Measurements from ENCODE around the gene MAPKAPK3.

MAPKAPK3 gene

DNA sequence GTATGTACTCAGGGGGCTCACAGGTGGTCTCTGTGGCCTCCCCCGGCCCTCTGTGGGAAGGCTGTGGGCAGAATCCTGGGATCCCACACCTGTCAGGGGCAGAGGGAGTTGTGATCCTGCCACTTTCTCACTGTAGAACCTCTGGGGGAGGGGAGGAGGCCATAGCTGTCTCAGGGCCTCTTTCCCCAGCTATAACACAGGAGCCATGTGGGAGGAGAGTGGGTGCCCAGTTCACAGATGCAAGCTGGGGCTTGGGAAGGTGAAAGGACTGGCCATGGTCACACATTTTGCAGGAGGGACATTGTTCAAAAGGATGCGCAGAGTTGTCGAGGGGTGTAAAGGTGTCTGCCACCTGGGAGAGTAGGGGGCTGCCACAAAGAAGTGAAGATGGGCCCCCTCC is 11.7 kb downstream of the MAPKAPK3 start:
- Histone ChIP-seq H3K36me3 (ENCODE audit: control insufficient read depth, low read length) (no peaks in the 10 kb centered on the region), H4K20me1 (ENCODE audit: control insufficient read depth, insufficient read depth, low read depth, low read length) (no peaks in the 10 kb centered on the region; the same call in 1 of the 2 replicates), H3K79me2 (ENCODE audit: control insufficient read depth, low read length) (no peaks in the 10 kb centered on the region), H3K9me3 (ENCODE audit: control insufficient read depth, insufficient read depth, low read length) (no peaks in the 10 kb centered on the region), H3K4me3 (ENCODE audit: low read length) (no peak overlapping the region), H3K9me2 (replicated peaks; ENCODE audit: control insufficient read depth, low read length) (no peaks in the 10 kb centered on the region), H3K27ac (ENCODE audit: low read depth, low read length) (no peak overlapping the region), H3F3A (ENCODE audit: control insufficient read depth, insufficient read depth) (no peaks in the 10 kb centered on the region), H3K4me2 (ENCODE audit: low read length) (no peak overlapping the region), H3K27me3 (ENCODE audit: control insufficient read depth, low read length) (no peaks in the 10 kb centered on the region), H3K4me1 (ENCODE audit: control insufficient read depth, low read length) (peaks cover 12% of the 10 kb centered on the region)
- TF ChIP-seq EZH2phosphoT487 (IDR thresholded peaks at IDR 0.05; ENCODE audit: borderline replicate concordance, low read length): no peak
- TF ChIP-seq, protein P1, sequence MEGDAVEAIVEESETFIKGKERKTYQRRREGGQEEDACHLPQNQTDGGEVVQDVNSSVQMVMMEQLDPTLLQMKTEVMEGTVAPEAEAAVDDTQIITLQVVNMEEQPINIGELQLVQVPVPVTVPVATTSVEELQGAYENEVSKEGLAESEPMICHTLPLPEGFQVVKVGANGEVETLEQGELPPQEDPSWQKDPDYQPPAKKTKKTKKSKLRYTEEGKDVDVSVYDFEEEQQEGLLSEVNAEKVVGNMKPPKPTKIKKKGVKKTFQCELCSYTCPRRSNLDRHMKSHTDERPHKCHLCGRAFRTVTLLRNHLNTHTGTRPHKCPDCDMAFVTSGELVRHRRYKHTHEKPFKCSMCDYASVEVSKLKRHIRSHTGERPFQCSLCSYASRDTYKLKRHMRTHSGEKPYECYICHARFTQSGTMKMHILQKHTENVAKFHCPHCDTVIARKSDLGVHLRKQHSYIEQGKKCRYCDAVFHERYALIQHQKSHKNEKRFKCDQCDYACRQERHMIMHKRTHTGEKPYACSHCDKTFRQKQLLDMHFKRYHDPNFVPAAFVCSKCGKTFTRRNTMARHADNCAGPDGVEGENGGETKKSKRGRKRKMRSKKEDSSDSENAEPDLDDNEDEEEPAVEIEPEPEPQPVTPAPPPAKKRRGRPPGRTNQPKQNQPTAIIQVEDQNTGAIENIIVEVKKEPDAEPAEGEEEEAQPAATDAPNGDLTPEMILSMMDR (IDR thresholded peaks at IDR 0.05; ENCODE audit: low read depth, low read length, poor library complexity, severe bottlenecking): no peak

DNA sequence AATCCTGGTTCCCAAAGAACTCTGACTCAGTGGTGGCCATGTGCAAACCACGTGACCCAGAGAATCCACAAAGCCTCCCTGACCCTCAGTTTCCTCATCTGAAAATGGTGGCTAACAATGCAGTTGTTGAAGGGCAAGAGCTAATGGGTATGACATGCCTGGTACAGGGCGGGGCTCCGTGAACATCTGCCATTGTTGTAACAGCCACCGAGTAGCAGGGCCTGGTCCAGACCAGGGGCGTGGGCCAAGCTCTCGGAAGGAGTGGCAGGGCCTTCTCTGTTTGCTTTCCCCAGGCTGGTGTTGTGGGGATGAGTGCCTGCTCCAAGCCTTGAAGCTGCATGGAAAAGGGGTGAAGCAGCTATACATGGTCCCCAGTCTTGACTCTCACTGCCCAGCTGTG is 13.4 kb downstream of the MAPKAPK3 start:
- H4K20me1 ChIP-seq (ENCODE audit: control insufficient read depth, insufficient read depth, low read depth, low read length): no peaks in the 10 kb centered on the region
- no peaks in the 10 kb centered on the region for H3K79me2 ChIP-seq (ENCODE audit: control insufficient read depth, low read length)
- H3K9me3 ChIP-seq (ENCODE audit: control insufficient read depth, insufficient read depth, low read length): no peaks in the 10 kb centered on the region
- TF ChIP-seq EZH2phosphoT487 (IDR thresholded peaks at IDR 0.05; ENCODE audit: borderline replicate concordance, low read length): no peak
- TF ChIP-seq, protein P1 (IDR thresholded peaks at IDR 0.05; ENCODE audit: low read depth, low read length, poor library complexity, severe bottlenecking): no peak
- H3K36me3 ChIP-seq (ENCODE audit: control insufficient read depth, low read length): no peaks in the 10 kb centered on the region
- H3K4me1 ChIP-seq (ENCODE audit: control insufficient read depth, low read length): peaks cover 12% of the 10 kb centered on the region
- H3K27me3 ChIP-seq (ENCODE audit: control insufficient read depth, low read length): no peaks in the 10 kb centered on the region
- H3F3A ChIP-seq (ENCODE audit: control insufficient read depth, insufficient read depth): no peaks in the 10 kb centered on the region
- no peak overlapping the region for H3K4me3 ChIP-seq (ENCODE audit: low read length)
- no peak overlapping the region for H3K27ac ChIP-seq (ENCODE audit: low read depth, low read length)
- H3K9me2 ChIP-seq (replicated peaks; ENCODE audit: control insufficient read depth, low read length): no peaks in the 10 kb centered on the region
- no peak overlapping the region for H3K4me2 ChIP-seq (ENCODE audit: low read length)

DNA sequence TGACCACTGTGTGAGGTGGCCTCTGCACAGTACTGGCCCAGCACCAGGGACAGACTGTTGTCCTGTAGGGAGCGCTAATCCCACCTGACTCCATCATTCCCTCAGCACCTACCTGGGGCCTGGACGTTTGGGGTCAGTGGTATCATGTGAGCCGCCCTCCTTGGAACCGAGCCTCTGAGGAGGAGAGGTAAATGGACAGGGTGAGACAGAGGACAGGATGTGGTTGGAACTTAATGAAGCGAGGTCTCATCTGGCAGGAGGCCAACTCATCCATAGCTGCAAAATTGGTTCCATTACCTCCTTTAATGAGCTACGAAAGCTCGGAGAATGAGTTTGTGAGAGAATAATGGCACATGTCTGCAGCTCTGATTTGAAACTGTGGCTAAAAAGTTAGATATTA is 13.9 kb downstream of the MAPKAPK3 start:
- TF ChIP-seq EZH2phosphoT487 (IDR thresholded peaks at IDR 0.05; ENCODE audit: borderline replicate concordance, low read length): no peak
- TF ChIP-seq, protein P1 (IDR thresholded peaks at IDR 0.05; ENCODE audit: low read depth, low read length, poor library complexity, severe bottlenecking): no peak
- no peaks in the 10 kb centered on the region for H3F3A ChIP-seq (ENCODE audit: control insufficient read depth, insufficient read depth)
- H3K9me3 ChIP-seq (ENCODE audit: control insufficient read depth, insufficient read depth, low read length): no peaks in the 10 kb centered on the region
- H3K27me3 ChIP-seq (ENCODE audit: control insufficient read depth, low read length): no peaks in the 10 kb centered on the region
- no peaks in the 10 kb centered on the region for H3K36me3 ChIP-seq (ENCODE audit: control insufficient read depth, low read length)
- no peak overlapping the region for H3K4me2 ChIP-seq (ENCODE audit: low read length)
- no peaks in the 10 kb centered on the region for H4K20me1 ChIP-seq (ENCODE audit: control insufficient read depth, insufficient read depth, low read depth, low read length)
- peaks cover 12% of the 10 kb centered on the region for H3K4me1 ChIP-seq (ENCODE audit: control insufficient read depth, low read length)
- no peaks in the 10 kb centered on the region for H3K79me2 ChIP-seq (ENCODE audit: control insufficient read depth, low read length)
- H3K9me2 ChIP-seq (replicated peaks; ENCODE audit: control insufficient read depth, low read length): no peaks in the 10 kb centered on the region
- no peak overlapping the region for H3K4me3 ChIP-seq (ENCODE audit: low read length)
- H3K27ac ChIP-seq (ENCODE audit: low read depth, low read length): no peak overlapping the region

DNA sequence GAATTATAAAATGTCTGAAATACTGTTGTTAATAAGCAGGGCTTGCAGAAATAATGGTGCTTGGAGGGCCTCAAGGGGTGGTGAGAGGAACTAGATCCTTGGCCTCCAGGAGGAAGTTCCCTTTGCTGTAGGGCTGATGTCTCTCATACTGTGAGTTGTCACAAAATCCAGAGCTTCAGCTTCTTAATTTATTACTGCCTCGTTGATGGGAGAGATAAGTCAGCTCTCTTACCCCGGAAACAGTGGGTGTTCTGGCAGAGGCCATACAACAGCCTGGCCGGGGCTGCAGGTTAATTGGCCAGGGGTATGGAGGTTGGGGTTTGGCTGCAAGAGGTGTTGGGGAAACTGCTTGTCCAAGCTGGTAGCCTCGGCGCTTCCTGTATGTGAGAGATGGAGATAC is 15.5 kb downstream of the MAPKAPK3 start:
- peaks cover 12% of the 10 kb centered on the region for H3K4me1 ChIP-seq (ENCODE audit: control insufficient read depth, low read length)
- no peaks in the 10 kb centered on the region for H4K20me1 ChIP-seq (ENCODE audit: control insufficient read depth, insufficient read depth, low read depth, low read length)

More for the DNA sequence above, 15.5 kb downstream of the MAPKAPK3 start:
- H3K9me3 ChIP-seq (ENCODE audit: control insufficient read depth, insufficient read depth, low read length): no peaks in the 10 kb centered on the region
- TF ChIP-seq, protein P1 (IDR thresholded peaks at IDR 0.05; ENCODE audit: low read depth, low read length, poor library complexity, severe bottlenecking): no peak
- TF ChIP-seq EZH2phosphoT487 (IDR thresholded peaks at IDR 0.05; ENCODE audit: borderline replicate concordance, low read length): no peak
- H3K27ac ChIP-seq (ENCODE audit: low read depth, low read length): no peak overlapping the region
- no peaks in the 10 kb centered on the region for H3K36me3 ChIP-seq (ENCODE audit: control insufficient read depth, low read length)
- H3K79me2 ChIP-seq (ENCODE audit: control insufficient read depth, low read length): no peaks in the 10 kb centered on the region
- no peaks in the 10 kb centered on the region for H3K9me2 ChIP-seq (replicated peaks; ENCODE audit: control insufficient read depth, low read length)
- no peaks in the 10 kb centered on the region for H3K27me3 ChIP-seq (ENCODE audit: control insufficient read depth, low read length)
- no peak overlapping the region for H3K4me2 ChIP-seq (ENCODE audit: low read length)
- H3F3A ChIP-seq (ENCODE audit: control insufficient read depth, insufficient read depth): no peaks in the 10 kb centered on the region
- H3K4me3 ChIP-seq (ENCODE audit: low read length): no peak overlapping the region

Data from DOHH2 (cell line).